ENCODE measurements around the gene ADI1. TPM values are rescaled to one million over a fixed set of nuclear protein-coding genes. Genes with fewer than 3 reads are reported as not detected.

The ADI1 gene
- total and polyA plus RNA-seq, 2 of the 8 experiments (the other 6 are each of a cell fraction or from before 2014, with no cell fraction given) = 12.2 to 40.2 TPM

- no peak for TF ChIP-seq CHD2 (IDR thresholded peaks at IDR 0.05; ENCODE audit: low read length)
- TF ChIP-seq CTBP2 (IDR thresholded peaks at IDR 0.05; ENCODE audit: borderline replicate concordance, insufficient read depth, insufficient read length, low read length) = no peak
- TF ChIP-seq PHF8 (conservative IDR thresholded peaks at IDR 0.05; ENCODE audit: low read depth, low read length) = peak; percentile 95
- no peak for TF ChIP-seq FOSL1 (IDR thresholded peaks at IDR 0.05; ENCODE audit: insufficient read depth, low read depth, low read length)
- no peak for TF ChIP-seq SP2 (IDR thresholded peaks at IDR 0.05; ENCODE audit: low read length)
- TF ChIP-seq POLR2AphosphoS5 (IDR thresholded peaks at IDR 0.05; ENCODE audit: low read depth, low read length) = peak; percentile 93
- TF ChIP-seq RAD21 (IDR thresholded peaks at IDR 0.05 in 1 of 2, conservative IDR thresholded peaks at IDR 0.05 in 1 of 2; ENCODE audit: low read depth in 2 of 2, low read length in 2 of 2) = no peak
- TF ChIP-seq SIN3A (conservative IDR thresholded peaks at IDR 0.05 in 1 of 2, IDR thresholded peaks at IDR 0.05 in 1 of 2; ENCODE audit: low read depth in 1 of 2, low read length in 2 of 2) = peak in 1 of 2 experiments; percentile 59; a peak in 1 of 4 replicates
- no peak for TF ChIP-seq SAP30 (IDR thresholded peaks at IDR 0.05; ENCODE audit: insufficient read depth, insufficient replicate concordance, low read length)
- no peak for TF ChIP-seq ATF3 (IDR thresholded peaks at IDR 0.05; ENCODE audit: insufficient read depth, low read depth, low read length)
- TF ChIP-seq KDM4A (IDR thresholded peaks at IDR 0.05; ENCODE audit: low read depth, low read length, severe bottlenecking) = peak; percentile 71
- TF ChIP-seq SUZ12 (IDR thresholded peaks at IDR 0.05; ENCODE audit: low read length) = no peak
- no peak for TF ChIP-seq BCL11A (IDR thresholded peaks at IDR 0.05; ENCODE audit: low read depth in 2 of 2, low read length in 2 of 2)
- TF ChIP-seq GABPA (IDR thresholded peaks at IDR 0.05; ENCODE audit: borderline replicate concordance, insufficient read depth, low read length) = 0 out of 2 replicates have a peak, but pooled peaks have one; percentile 28
- no peak for TF ChIP-seq CBX5 (IDR thresholded peaks at IDR 0.05; ENCODE audit: low read depth, low read length)
- no peak for TF ChIP-seq KDM5A (IDR thresholded peaks at IDR 0.05; ENCODE audit: low read length)
- no peak for TF ChIP-seq CBX8 (IDR thresholded peaks at IDR 0.05; ENCODE audit: borderline replicate concordance, low read depth, low read length)
- no peak for TF ChIP-seq SRF (IDR thresholded peaks at IDR 0.05; ENCODE audit: low read depth, low read length)
- TF ChIP-seq EP300 (IDR thresholded peaks at IDR 0.05; ENCODE audit: borderline replicate concordance in 1 of 2, low read depth in 2 of 2, low read length in 2 of 2) = no peak
- TF ChIP-seq SIX5 (IDR thresholded peaks at IDR 0.05; ENCODE audit: low read depth, low read length) = no peak
- no peak for TF ChIP-seq TEAD4 (IDR thresholded peaks at IDR 0.05; ENCODE audit: low read depth, low read length)
- TF ChIP-seq MAFK (IDR thresholded peaks at IDR 0.05; ENCODE audit: low read depth, low read length) = peak; percentile 26; the same call in 1 of the 2 replicates
Measured at GRCh38 chr2:3519255-3520205, at the start of gene ADI1 (continued).

Data from H1 (cell line).